ENCODE measurements around the gene SLC36A1. TPM values are rescaled to one million over a fixed set of nuclear protein-coding genes. Genes with fewer than 3 reads are reported as not detected.
A peak's percentile ranks its signal among the peaks of the same experiment; 100 is the strongest.

Gene SLC36A1
- total and polyA plus RNA-seq, 2 of the 8 experiments (the other 6 are each of a cell fraction or from before 2014, with no cell fraction given): 6.6 to 9.6 TPM

DNA sequence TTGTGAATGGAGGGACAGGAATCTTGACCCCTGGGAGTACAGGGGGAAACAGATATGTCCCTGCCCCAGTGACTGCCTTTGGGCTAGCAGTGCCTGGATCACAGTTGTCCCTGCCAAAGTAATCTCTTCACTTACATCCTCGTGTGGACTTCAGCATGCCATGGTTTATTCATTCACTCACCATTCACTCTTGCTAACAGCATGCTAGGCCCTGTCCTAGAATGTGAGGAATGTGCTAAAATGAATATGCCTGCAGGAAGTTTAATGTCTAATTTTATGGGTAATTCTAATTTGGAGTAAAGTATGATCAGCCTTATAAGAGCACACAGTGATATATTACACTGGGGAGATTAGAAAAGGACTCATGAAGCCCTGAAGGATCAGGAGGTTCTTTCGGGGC lies 80.8 kb downstream of the SLC36A1 start:
- no peak overlapping the region for H3K4me2 ChIP-seq (ENCODE audit: insufficient read depth in 1 of 2, low read depth in 2 of 2, low read length in 2 of 2)
- H2BK5ac ChIP-seq (ENCODE audit: low read depth, low read length): no peak overlapping the region
- no peak overlapping the region for H4K5ac ChIP-seq (ENCODE audit: insufficient read length, low read depth, low read length)
- no peaks in the 10 kb centered on the region for H3K9me3 ChIP-seq (ENCODE audit: insufficient read depth in 2 of 2, low read depth in 1 of 2, low read length in 1 of 2)
- no peaks in the 10 kb centered on the region for H3K27me3 ChIP-seq (replicated peaks in 1 of 4; ENCODE audit: control insufficient read depth in 3 of 4, extremely low read depth in 1 of 4, insufficient read depth in 3 of 4, low read length in 3 of 4)
- H3K23ac ChIP-seq (ENCODE audit: insufficient read length): no peak overlapping the region
- no peak overlapping the region for H2AFZ ChIP-seq (ENCODE audit: low read length)
- no peak overlapping the region for H2BK12ac ChIP-seq (ENCODE audit: low read depth, low read length)
- no peak overlapping the region for H3K56ac ChIP-seq (replicated peaks; ENCODE audit: insufficient read length, low read depth, low read length)
- peaks cover under 1% of the 10 kb centered on the region; the same call in 1 of the 2 replicates for H3K23me2 ChIP-seq (ENCODE audit: low read depth, low read length)
- no peak overlapping the region for H3K27ac ChIP-seq (ENCODE audit: low read depth, low read length)
- no peaks in the 10 kb centered on the region for H3K79me1 ChIP-seq (ENCODE audit: low read depth, low read length)
- no peaks in the 10 kb centered on the region for H3K79me2 ChIP-seq (ENCODE audit: control insufficient read depth in 1 of 2, insufficient read depth in 2 of 2, low read length in 2 of 2)
- H3K36me3 ChIP-seq (ENCODE audit: control insufficient read depth in 2 of 4, insufficient read depth in 4 of 4, low read length in 3 of 4): no peaks in the 10 kb centered on the region
- H2BK20ac ChIP-seq (ENCODE audit: low read length): no peak overlapping the region
- POLR2A ChIA-PET (ENCODE audit: partially characterized antibody): no interaction called here
- 84% methylated on average over 2 of the region's 2 CpGs; no CpG with 5 or more reads in 1 of the 2 experiments for WGBS, 2 experiments (ENCODE audit: extremely low coverage in 1 of 2, insufficient coverage in 1 of 2, insufficient read length in 1 of 2, insufficient replicate concordance in 2 of 2, low coverage in 1 of 2, low lambda C conversion rate in 2 of 2, missing lambda C conversion rate in 1 of 2)
- no peak for DNase-seq (ENCODE audit: low read depth in 1 of 2, low spot score in 2 of 2)
- no peak for FAIRE-seq
- H3K14ac ChIP-seq (ENCODE audit: insufficient read length): no peak overlapping the region
- no peak overlapping the region for H2BK120ac ChIP-seq (replicated peaks; ENCODE audit: low read depth, low read length)
- no peak overlapping the region for H3K4me3 ChIP-seq (ENCODE audit: extremely low read depth in 1 of 4, insufficient read depth in 2 of 4, low read depth in 3 of 4, low read length in 4 of 4)
- H4K20me1 ChIP-seq (replicated peaks in 1 of 2; ENCODE audit: control insufficient read depth in 1 of 2, insufficient read depth in 2 of 2, low read length in 2 of 2): no peaks in the 10 kb centered on the region
- TF ChIP-seq KDM1A (IDR thresholded peaks at IDR 0.05; ENCODE audit: borderline replicate concordance, low read length): no peak
- no peak for TF ChIP-seq SIRT6 (IDR thresholded peaks at IDR 0.05; ENCODE audit: low read length)
- TF ChIP-seq MAFK (IDR thresholded peaks at IDR 0.05; ENCODE audit: low read depth, low read length): no peak
- no peak for TF ChIP-seq POLR2AphosphoS5 (IDR thresholded peaks at IDR 0.05; ENCODE audit: low read depth, low read length)
- no peak for TF ChIP-seq POLR2A (IDR thresholded peaks at IDR 0.05; ENCODE audit: control extremely low read depth in 1 of 2, low read depth in 2 of 2, low read length in 2 of 2)
- 0 out of 2 replicates have a peak, but pooled peaks have one; percentile 19 for TF ChIP-seq TEAD4 (IDR thresholded peaks at IDR 0.05; ENCODE audit: low read depth, low read length)
- TF ChIP-seq NRF1 (IDR thresholded peaks at IDR 0.05; ENCODE audit: low read depth, low read length): no peak
- H2BK15ac ChIP-seq (ENCODE audit: low read length): no peak overlapping the region
- no peak overlapping the region for H4K91ac ChIP-seq (replicated peaks; ENCODE audit: insufficient read length, low read length)
- H3K4ac ChIP-seq (replicated peaks; ENCODE audit: insufficient read length, low read depth, low read length): no peak overlapping the region
- no peak overlapping the region for H3K18ac ChIP-seq (ENCODE audit: extremely low read depth, low read length)
- H3K9ac ChIP-seq (replicated peaks in 1 of 4; ENCODE audit: extremely low read depth in 1 of 4, low read depth in 3 of 4, low read length in 3 of 4): no peak overlapping the region
- CTCF ChIA-PET (ENCODE audit: partially characterized antibody): interaction anchor here (0.5 to 1.1 kb wide), 2 partner anchors 76 to 123 kb away, joined by 5 to 6 read pairs; no protein-coding TSS in a partner anchor
- H4K8ac ChIP-seq (ENCODE audit: extremely low read depth, insufficient read depth, low read length): no peak overlapping the region
- H2AK5ac ChIP-seq (ENCODE audit: low read depth, low read length): no peak overlapping the region
- H3K4me1 ChIP-seq (replicated peaks in 1 of 4; ENCODE audit: control insufficient read depth in 3 of 4, insufficient read depth in 4 of 4, low read length in 3 of 4): no peaks in the 10 kb centered on the region
